Measurements from ENCODE around the gene ZSWIM6. TPM values are rescaled to one million over a fixed set of nuclear protein-coding genes. Genes with fewer than 3 reads are reported as not detected.

ZSWIM6 gene
- polyA plus RNA-seq, 1 of the 3 experiments (the other 2 are of a cell fraction): 7.4 TPM

DNA sequence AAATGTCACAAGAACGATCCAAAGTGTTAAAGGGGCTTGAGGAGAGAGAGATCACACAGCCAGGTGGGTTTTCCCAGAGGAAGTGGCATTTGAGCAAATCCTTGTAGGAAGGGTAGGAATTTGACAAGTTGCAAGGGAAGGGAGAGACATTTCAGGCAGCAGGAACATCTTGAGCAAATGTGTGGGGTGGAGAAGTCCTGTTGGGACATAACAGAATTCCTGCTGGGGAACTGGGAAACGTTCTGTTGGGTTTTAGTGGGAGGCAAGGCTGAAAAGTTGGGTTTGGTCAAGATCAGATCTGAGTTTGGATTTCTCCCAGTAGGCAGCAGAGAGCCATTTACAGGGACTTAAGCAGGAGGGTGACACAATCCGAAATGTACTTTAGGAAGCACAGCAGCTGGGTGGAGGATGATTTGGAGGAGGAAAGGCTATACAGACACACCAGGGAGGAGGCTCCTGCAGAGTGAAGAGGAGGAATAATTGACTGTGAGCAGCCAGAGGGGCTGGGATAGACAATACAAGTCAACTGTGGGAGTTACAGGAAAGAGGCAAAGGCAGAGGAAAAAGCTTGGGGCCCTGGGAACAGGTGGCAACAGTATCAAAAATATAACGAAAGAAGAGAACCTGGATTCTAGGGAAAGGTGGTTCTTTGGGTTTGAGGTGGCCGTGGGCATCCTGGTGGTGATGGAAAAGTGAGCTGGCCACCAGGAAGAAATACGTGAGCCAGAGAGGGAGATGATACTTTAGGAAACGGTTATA is 3.1 kb upstream of the ZSWIM6 start:
- WGBS (ENCODE audit: low lambda C conversion rate): 90% methylated on average over 7 of the region's 7 CpGs
- Histone ChIP-seq H3K27ac (ENCODE audit: low read depth in 2 of 2, low read length in 1 of 2) (peak overlapping the region in 1 of 2 experiments; percentile 93; a peak in 2 of 4 replicates), H2AFZ (ENCODE audit: low read depth) (no peak overlapping the region), H3K9me2 (no peaks in the 10 kb centered on the region), H3K9ac (no peak overlapping the region), H3F3A (replicated peaks; ENCODE audit: insufficient read depth) (peaks cover 12% of the 10 kb centered on the region), H3K36me3 (replicated peaks in 1 of 2; ENCODE audit: control insufficient read depth in 1 of 2, insufficient read depth in 2 of 2, low read length in 1 of 2) (no peaks in the 10 kb centered on the region), H4K20me1 (ENCODE audit: insufficient read depth) (peaks cover 7% of the 10 kb centered on the region), H3K9me3 (no peaks in the 10 kb centered on the region), H3K4me1 (ENCODE audit: control insufficient read depth in 1 of 2, insufficient read depth in 2 of 2, low read depth in 1 of 2, low read length in 1 of 2) (peaks cover 10 to 17% of the 10 kb centered on the region in 2 experiments; a peak in 3 of 4 replicates), H3K27me3 (ENCODE audit: insufficient read depth) (no peaks in the 10 kb centered on the region), H3K4me3 (ENCODE audit: low read depth in 2 of 2, low read length in 1 of 2) (peak overlapping the region in 1 of 2 experiments; percentile 93; a peak in 1 of 4 replicates), H3K4me2 (peak overlapping the region; percentile 99), H3K79me2 (ENCODE audit: insufficient read depth) (peaks cover 12% of the 10 kb centered on the region)
- TF ChIP-seq FOSL2 (IDR thresholded peaks at IDR 0.05; ENCODE audit: borderline replicate concordance, low read depth) (no peak), POLR2AphosphoS5 (IDR thresholded peaks at IDR 0.05; ENCODE audit: low read depth, low read length) (no peak), EP300 (IDR thresholded peaks at IDR 0.05; ENCODE audit: borderline replicate concordance in 1 of 2, low read depth in 1 of 2, low read length in 1 of 2) (no peak), MEF2A (IDR thresholded peaks at IDR 0.05; ENCODE audit: borderline replicate concordance, low read depth) (no peak), RXRA (IDR thresholded peaks at IDR 0.05; ENCODE audit: borderline replicate concordance, low read depth) (no peak), EZH2phosphoT487 (IDR thresholded peaks at IDR 0.05; ENCODE audit: borderline replicate concordance, low read depth) (no peak), NFIC (IDR thresholded peaks at IDR 0.05; ENCODE audit: borderline replicate concordance) (no peak), RCOR1 (IDR thresholded peaks at IDR 0.05; ENCODE audit: low read length) (no peak)
- TF ChIP-seq, protein P1, sequence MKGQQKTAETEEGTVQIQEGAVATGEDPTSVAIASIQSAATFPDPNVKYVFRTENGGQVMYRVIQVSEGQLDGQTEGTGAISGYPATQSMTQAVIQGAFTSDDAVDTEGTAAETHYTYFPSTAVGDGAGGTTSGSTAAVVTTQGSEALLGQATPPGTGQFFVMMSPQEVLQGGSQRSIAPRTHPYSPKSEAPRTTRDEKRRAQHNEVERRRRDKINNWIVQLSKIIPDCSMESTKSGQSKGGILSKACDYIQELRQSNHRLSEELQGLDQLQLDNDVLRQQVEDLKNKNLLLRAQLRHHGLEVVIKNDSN (IDR thresholded peaks at IDR 0.05; ENCODE audit: borderline replicate concordance, low read depth): no peak
- TF ChIP-seq, protein P2, sequence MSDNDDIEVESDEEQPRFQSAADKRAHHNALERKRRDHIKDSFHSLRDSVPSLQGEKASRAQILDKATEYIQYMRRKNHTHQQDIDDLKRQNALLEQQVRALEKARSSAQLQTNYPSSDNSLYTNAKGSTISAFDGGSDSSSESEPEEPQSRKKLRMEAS (IDR thresholded peaks at IDR 0.05; ENCODE audit: low read depth): no peak
- POLR2A ChIA-PET: no interaction called here
- CTCF ChIA-PET: interaction anchor here (1.2 to 3.3 kb wide), 5 partner anchors 10 to 369 kb away, joined by 3 to 22 read pairs (median 4); no protein-coding TSS in a partner anchor
- no peak for DNase-seq

DNA sequence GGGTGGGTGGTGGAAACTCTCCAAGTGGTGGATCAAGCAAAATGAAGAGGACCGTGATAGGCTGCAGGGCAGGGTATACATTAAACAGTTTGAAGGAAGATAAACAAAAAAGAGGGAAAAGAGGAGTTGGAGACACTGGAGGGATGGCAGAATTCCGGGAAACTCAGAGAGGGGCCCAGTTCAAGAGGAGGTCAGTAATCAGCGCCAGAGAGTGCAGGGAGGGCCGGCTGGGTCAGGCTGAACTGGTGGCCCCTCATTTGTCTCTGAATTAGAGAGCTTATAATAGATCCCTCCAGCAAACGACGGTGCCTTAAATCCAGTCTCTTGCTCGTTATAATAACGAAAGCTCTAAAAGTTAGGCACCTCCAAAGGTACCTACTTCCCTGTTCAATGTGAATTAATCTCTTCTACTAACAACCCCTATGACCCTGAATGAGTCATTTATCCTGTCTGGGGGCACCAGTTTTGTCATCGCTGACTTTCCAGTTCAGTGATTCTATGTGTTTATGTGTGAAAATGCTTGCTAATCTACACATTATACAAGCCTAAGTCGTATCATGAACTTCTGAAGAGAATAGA is 2.4 kb upstream of the ZSWIM6 start:
- Histone ChIP-seq H3K4me2 (peak overlapping the region; percentile 99), H3K9ac (peak overlapping the region; percentile 93), H3K4me3 (ENCODE audit: low read depth in 2 of 2, low read length in 1 of 2) (peak overlapping the region; percentile 93 to 95), H3F3A (replicated peaks; ENCODE audit: insufficient read depth) (peaks cover 12% of the 10 kb centered on the region), H3K36me3 (replicated peaks in 1 of 2; ENCODE audit: control insufficient read depth in 1 of 2, insufficient read depth in 2 of 2, low read length in 1 of 2) (no peaks in the 10 kb centered on the region), H3K27ac (ENCODE audit: low read depth in 2 of 2, low read length in 1 of 2) (peak overlapping the region; percentile 93 to 95), H3K4me1 (ENCODE audit: control insufficient read depth in 1 of 2, insufficient read depth in 2 of 2, low read depth in 1 of 2, low read length in 1 of 2) (peaks cover 15 to 17% of the 10 kb centered on the region in 2 experiments; a peak in 3 of 4 replicates), H4K20me1 (ENCODE audit: insufficient read depth) (peaks cover 14% of the 10 kb centered on the region), H2AFZ (ENCODE audit: low read depth) (peak overlapping the region; percentile 93; the same call in 1 of the 2 replicates), H3K79me2 (ENCODE audit: insufficient read depth) (peaks cover 19% of the 10 kb centered on the region), H3K9me2 (no peaks in the 10 kb centered on the region), H3K27me3 (ENCODE audit: insufficient read depth) (no peaks in the 10 kb centered on the region), H3K9me3 (no peaks in the 10 kb centered on the region)
- ChIA-PET POLR2A (no interaction called here), CTCF (interaction anchor here (0.8 to 3.3 kb wide), 7 partner anchors 11 to 370 kb away, joined by 3 to 22 read pairs (median 4); no protein-coding TSS in a partner anchor)
- no peak for DNase-seq
- 73% methylated on average over 10 of the region's 10 CpGs for WGBS (ENCODE audit: low lambda C conversion rate)
- TF ChIP-seq RCOR1 (IDR thresholded peaks at IDR 0.05; ENCODE audit: low read length): no peak
- peak; percentile 19; the same call in 1 of the 2 replicates for TF ChIP-seq JUND (IDR thresholded peaks at IDR 0.05)
- TF ChIP-seq FOSL2 (IDR thresholded peaks at IDR 0.05; ENCODE audit: borderline replicate concordance, low read depth): peak; percentile 23; the same call in 1 of the 2 replicates

Data from SK-N-SH (cell line).